Activated CD8-positive, alpha-beta memory T cell treated with anti-CD3 and anti-CD28 coated beads for 24 hours (primary cell): ENCODE measurements around the gene GOLPH3.
"Not testable (repeated sequence)": the region's sequence is repeated elsewhere in the genome, so short reads cannot be mapped to it uniquely, and the experiment has no call there.

Experiments
- DNase-seq: peaks from one replicate; pipeline ENCODE4 v3.0.0-alpha.2; 2020

The GOLPH3 gene

GRCh38 chr5:32096891-32097595 is 77.1 kb downstream of the GOLPH3 start:
- DNase-seq = peak; percentile 30

DNA sequence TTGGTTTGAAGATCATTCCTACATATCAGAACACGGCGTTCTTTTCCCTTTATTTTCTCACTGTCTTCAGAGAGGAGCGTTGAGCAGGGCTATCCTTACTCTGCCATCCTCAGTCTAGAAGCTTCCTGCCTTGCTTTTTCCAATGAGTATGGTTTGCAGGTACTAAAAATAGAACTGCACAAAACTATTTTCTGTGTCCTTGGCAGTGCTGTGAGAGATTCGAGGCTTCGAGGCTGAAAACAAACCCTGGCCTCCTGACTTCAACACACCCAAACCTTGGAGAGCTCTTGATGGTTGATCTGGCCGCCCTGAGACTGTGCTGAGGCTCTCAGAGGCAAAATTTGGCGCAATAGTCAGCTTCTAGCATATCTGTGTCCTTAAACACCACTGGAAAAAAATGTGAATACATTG is 78.9 kb downstream of the GOLPH3 start:
- peak; percentile 13 for DNase-seq

DNA sequence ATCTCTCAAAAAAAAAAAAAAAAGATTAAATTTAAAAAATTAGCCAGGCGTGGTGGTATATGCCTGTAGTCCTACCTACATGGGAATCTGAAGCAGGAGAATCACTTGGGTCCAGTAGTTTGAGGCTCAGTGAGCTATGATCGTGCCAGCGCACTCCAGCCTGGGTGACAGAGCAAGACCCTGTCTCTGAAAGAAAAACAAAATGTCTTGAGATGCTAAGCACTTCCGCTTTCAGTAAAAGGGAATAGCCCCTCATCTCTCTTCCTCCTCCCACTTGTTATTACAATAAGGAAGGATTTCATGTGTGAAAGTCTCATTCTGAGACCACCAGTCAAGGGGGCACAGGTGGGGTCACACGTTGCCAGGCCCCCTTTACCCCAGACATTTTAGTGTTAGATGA is 79.4 kb downstream of the GOLPH3 start:
- DNase-seq = peak; percentile 21

DNA sequence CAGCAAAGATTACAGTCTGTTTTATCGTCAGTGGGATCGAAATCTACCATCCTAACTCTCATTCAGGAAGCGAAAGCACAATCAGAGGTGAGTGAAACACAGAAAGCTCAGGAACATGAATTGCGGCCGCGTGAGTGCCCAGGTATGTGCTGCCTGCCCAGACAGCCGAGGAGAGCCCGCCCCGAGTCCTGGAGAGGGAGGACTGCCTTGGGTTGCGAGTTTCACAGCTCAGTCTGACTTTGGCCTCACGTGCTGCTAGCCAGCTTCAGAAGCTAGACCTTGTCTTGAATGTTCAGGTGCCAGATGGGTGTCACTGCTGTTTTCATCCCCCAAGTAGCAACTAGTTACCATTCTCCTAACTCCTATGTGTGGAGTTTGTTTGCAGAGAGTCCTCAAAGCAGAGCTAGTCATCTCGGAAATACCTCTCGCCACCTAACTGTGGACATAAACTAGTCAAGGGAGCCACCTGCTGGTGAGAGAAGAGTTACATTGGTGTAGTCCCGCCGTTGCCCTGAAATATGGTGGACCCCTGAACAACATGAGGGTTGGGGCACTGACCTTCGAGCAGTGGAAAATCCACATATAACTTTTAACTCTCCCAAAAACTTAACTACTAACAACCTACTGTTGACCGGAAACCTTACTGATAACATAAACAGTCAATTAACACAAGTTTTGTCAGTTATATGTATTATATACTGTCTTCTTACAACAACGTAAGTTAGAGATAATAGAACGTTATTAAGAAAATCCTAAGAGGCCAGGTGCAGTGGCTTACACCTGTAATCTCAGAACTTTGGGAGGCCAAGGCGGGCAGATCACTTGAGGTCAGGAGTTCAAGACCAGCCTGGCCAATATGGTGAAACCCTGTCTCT is 80.9 kb downstream of the GOLPH3 start:
- DNase-seq = peak; percentile 80

DNA sequence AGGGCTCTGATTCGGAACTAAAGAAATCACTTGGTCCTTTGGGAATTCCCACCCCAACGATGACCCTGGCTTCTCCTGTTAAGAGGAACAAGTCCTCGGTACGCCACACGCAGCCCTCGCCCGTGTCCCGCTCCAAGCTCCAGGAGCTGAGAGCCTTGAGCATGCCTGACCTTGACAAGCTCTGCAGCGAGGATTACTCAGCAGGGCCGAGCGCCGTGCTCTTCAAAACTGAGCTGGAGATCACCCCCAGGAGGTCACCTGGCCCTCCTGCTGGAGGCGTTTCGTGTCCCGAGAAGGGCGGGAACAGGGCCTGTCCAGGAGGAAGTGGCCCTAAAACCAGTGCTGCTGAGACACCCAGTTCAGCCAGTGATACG is 83.4 kb downstream of the GOLPH3 start:
- peak; percentile 54 for DNase-seq

GRCh38 chr5:32090026-32090754 is 83.9 kb downstream of the GOLPH3 start:
- DNase-seq = peak; percentile 43

DNA sequence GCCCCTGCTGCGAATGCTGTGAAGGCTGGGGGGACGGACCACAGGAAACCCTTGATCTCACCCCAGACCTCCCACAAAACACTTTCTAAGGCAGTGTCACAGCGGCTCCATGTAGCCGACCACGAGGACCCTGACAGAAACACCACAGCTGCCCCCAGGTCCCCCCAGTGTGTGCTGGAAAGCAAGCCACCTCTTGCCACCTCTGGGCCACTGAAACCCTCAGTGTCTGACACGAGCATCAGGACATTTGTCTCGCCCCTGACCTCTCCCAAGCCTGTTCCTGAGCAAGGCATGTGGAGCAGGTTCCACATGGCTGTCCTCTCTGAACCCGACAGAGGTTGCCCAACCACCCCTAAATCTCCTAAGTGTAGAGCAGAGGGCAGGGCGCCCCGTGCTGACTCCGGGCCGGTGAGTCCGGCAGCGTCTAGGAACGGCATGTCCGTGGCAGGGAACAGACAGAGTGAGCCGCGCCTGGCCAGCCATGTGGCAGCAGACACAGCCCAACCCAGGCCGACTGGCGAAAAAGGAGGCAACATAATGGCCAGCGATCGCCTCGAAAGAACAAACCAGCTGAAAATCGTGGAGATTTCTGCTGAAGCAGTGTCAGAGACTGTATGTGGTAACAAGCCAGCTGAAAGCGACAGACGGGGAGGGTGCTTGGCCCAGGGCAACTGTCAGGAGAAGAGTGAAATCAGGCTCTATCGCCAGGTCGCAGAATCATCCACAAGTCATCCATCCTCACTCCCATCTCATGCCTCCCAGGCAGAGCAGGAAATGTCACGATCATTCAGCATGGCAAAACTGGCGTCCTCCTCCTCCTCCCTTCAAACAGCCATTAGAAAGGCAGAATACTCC is 84.7 kb downstream of the GOLPH3 start:
- peak; percentile 40 for DNase-seq

DNA sequence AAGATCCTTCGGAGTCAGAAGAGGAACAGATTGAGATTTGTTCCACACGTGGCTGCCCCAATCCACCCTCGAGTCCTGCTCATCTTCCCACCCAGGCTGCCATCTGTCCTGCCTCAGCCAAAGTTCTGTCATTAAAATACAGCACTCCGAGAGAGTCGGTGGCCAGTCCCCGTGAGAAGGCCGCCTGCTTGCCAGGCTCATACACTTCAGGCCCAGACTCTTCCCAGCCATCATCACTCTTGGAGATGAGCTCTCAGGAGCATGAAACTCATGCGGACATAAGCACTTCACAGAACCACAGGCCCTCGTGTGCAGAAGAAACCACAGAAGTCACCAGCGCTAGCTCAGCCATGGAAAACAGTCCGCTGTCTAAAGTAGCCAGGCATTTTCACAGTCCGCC is 85.9 kb downstream of the GOLPH3 start:
- DNase-seq = no peak

DNA sequence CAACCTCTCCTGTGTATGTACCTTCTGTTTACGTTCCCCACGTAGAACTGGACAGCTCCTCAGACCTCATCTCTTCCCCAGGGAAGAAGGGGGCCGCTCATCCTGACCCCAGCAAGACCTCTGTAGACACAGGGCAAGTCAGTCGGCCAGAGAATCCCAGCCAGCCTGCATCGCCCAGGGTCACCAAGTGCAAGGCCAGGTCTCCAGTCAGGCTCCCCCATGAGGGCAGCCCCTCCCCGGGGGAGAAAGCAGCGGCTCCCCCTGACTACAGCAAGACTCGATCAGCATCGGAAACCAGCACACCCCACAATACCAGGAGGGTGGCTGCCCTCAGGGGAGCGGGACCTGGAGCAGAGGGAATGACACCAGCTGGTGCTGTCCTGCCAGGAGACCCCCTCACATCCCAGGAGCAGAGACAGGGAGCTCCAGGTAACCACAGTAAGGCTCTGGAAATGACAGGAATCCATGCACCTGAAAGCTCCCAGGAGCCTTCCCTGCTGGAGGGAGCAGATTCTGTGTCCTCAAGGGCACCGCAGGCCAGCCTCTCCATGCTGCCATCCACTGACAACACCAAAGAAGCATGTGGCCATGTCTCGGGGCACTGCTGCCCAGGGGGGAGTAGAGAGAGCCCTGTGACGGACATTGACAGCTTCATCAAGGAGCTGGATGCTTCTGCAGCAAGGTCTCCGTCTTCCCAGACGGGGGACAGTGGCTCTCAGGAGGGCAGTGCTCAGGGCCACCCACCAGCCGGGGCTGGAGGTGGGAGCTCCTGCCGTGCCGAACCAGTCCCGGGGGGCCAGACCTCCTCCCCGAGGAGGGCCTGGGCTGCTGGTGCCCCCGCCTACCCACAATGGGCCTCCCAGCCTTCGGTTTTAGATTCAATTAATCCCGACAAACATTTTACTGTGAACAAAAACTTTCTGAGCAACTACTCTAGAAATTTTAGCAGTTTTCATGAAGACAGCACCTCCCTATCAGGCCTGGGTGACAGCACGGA is 86.7 kb downstream of the GOLPH3 start:
- DNase-seq = peak; percentile 37

DNA sequence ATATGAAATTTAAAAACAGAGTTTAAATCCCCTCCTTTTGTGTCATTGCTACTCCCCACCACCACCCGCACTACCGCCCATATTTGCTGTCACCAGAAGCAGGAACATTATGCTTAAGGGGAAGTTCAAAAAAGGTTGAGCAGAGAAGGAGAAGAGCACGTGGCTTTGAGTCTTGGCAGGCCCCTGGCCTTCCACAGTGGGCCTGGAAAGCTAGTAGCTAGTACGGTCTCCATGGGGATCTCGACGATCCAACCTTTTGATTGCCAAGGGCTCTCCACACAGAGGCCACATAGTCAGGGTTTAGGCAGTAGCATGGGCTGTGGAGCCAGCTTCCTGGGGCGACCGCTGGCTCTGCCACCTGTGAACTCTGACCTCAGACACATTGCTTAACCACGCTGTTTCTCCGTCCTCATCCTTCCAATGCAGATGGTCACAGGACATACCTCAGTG is 90.1 kb downstream of the GOLPH3 start:
- peak; percentile 33 for DNase-seq

DNA sequence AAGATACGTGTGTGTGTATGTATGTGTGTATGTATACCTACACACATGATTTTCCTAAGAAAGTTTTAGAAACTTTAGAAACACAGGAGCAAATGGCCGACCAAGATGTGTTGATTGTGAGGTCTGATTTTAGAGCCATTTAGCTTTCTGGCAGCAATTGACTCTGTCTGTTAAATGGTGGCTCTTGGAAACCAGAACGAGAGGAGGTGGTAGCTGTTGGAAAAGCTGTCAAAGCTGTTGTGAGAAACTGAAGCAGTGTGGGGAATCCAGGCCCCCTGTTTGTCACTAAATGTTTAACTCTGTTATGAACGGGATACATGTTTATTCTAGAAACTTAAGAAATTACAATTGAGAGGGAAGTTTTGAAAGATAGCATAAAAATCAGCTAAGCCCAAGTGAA is 91.4 kb downstream of the GOLPH3 start:
- no peak for DNase-seq

DNA sequence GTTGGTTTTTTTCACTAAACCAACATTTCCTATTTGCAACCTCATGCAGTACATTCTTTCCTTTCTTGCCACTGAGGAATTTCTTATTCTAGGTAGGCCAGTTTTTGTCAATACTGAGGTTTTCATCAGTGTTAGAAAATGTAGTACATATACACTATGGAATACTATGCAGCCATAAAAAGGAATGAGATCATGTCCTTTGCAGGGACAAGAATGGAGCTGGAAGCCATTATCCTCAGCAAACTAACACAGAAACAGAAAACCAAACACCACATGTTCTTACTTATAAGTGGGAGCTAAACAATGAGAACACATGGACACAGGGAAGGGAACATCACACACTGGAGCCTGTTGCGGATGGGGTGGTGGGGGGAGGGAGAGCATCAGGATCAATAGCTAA is 93.6 kb downstream of the GOLPH3 start:
- not testable (repeated sequence) for DNase-seq

DNA sequence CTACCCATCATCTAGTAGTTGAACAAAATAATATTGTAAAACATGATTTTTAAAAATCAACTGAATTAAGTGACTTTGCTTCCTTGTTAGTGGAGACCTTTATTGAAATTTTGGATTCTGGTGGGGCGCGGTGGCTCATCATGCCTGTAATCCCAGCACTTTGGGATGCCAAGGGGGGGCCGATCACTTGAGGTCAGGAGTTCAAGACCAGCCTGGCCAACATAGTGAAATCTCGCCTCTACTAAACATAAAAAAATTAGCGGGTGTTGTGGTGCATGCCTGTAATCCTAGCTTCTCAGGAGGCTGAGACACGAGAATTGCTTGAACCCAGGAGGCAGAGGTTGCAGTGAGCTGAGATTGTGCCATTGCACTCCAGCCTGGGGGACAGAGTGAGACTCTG is 95.3 kb downstream of the GOLPH3 start:
- DNase-seq = not testable (repeated sequence)

GRCh38 chr5:32076699-32077695 is 97.1 kb downstream of the GOLPH3 start:
- DNase-seq = no peak
